ENCODE data around the gene CHCHD3.

DNA sequence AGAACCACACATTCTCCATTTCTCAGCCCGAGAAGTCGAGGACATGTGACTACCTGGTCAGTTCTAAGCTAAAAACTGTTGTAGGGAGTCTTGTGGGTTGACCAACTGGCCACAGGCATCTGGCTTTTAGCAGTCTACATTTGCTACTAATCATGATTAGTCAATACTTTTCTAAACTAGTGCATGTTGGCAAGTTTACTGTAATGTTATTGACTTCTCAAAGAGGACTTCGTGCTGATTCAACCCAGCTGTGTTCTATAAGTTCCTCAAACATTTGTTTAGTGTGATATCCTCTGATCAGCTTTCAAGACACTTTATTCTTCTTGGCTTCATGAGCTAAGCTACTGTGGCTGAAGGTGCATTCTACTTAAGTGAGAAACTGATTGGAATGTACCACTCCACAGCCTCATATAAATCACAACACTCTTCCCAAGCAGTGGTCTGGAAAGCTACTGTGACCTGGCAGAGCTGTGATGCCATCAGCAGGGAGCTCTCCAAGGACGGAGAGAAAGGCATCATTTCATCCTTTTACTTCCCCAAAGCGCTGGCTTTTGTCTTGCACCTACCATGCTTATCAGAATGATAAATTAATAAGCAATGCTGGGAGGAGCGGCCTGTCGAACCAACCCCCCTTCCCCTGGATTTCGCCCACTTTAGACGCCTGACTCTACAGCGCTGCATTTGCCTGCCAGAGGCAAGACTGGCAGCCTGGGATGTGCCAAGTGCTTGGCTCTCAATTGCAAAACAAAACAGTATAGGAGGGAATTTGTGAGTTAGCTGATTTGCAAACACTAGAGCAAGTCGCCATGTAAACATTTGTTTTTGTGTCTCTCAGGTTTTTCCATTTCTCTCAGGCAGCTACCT, 298.9 kb downstream of the CHCHD3 start:
- TF ChIP-seq, protein P1, sequence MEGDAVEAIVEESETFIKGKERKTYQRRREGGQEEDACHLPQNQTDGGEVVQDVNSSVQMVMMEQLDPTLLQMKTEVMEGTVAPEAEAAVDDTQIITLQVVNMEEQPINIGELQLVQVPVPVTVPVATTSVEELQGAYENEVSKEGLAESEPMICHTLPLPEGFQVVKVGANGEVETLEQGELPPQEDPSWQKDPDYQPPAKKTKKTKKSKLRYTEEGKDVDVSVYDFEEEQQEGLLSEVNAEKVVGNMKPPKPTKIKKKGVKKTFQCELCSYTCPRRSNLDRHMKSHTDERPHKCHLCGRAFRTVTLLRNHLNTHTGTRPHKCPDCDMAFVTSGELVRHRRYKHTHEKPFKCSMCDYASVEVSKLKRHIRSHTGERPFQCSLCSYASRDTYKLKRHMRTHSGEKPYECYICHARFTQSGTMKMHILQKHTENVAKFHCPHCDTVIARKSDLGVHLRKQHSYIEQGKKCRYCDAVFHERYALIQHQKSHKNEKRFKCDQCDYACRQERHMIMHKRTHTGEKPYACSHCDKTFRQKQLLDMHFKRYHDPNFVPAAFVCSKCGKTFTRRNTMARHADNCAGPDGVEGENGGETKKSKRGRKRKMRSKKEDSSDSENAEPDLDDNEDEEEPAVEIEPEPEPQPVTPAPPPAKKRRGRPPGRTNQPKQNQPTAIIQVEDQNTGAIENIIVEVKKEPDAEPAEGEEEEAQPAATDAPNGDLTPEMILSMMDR (conservative IDR thresholded peaks at IDR 0.05; ENCODE audit: low read length), result no peak
- TF ChIP-seq EZH2phosphoT487 (IDR thresholded peaks at IDR 0.05; ENCODE audit: borderline replicate concordance, low read depth, low read length), result no peak
